RKO (cell line): Measurements from ENCODE around the gene APBB2.

Experiments used
- DNase-seq: peaks from one replicate; pipeline ENCODE4 v3.0.0-alpha.2; 2016; ENCODE audit warnings: low spot score

Gene APBB2

GRCh38 chr4:41215969-41216293 is 1.6 kb upstream of the APBB2 start:
- no peak for DNase-seq

- peak; percentile 9 for DNase-seq
Observed at GRCh38 chr4:41215155-41215554, 813 bp upstream of the APBB2 start.

DNA sequence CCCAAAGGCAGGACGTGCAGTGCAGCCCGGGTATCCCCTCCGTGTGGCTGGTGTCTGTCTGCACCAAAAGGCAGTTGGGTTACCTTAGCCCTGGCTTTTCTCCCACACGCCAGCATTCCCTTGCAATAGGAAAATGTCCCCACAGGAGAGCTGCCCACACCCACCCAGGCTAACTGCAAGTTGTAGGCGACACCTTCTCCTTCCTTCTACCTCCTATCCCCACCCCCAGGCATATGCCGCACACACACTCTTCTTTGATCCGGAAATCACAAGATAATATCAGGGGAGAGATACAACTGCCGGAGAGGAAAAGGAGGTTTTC is 444 bp upstream of the APBB2 start:
- DNase-seq, result no peak

- peak; percentile 34 for DNase-seq
Observed at GRCh38 chr4:41213625-41214135, 662 bp downstream of the APBB2 start.

- peak; percentile 69 for DNase-seq
Observed at GRCh38 chr4:41212616-41213203, 1.6 kb downstream of the APBB2 start.

- no peak for DNase-seq
Observed at GRCh38 chr4:41211951-41212615, 2.3 kb downstream of the APBB2 start.

GRCh38 chr4:41209901-41210300 is 4.4 kb downstream of the APBB2 start:
- DNase-seq, result no peak

DNA sequence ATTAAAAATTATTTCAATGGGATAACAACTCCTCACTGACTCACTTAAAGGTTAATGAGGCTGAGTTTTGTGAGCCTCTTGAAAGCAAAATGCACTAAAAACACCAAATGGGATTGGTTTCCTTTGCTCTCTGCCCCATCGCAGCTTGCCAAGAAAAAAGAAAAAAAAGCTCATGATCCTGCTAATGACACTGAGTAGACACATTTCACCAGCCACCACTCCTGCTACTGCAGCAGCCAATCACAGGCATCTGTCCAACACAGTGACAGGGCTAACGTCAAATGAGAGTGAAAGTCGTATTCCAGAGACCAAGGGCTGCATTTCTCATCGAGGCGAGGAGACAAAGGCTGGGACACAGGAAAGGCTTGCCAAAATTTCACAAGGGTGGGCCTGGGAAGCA is 5.2 kb downstream of the APBB2 start:
- DNase-seq, result peak; percentile 5

- DNase-seq, result no peak
Observed at GRCh38 chr4:41207291-41207831, 7.0 kb downstream of the APBB2 start.

DNA sequence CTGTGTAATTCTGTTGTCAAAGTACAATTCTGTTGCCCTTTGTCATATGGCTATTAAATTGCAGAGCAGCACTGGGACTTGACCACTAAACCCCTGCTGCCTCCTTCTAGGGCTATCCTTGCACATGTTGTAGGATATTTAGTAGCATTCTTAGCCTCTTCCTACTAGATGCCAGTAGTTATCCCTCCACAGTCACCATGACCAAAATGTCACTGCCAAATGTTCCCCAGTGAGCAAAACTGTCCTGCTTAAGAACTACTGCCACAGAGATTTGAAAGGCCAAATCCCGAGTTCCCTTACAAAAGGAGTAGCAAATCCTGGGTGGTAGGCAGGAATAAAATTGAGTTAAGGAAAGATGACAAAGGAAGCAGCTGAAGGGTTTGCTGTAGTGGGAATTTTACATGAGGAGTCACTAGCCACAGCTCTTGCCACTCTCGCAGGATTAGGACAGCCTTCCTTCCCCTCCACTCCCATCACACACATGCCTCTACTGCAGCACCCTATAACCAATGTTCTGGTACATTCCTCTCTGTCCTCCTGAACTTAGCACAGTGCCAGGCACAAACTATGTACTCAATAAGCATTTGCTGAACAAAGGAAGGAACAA is 8.4 kb downstream of the APBB2 start:
- DNase-seq, result no peak

DNA sequence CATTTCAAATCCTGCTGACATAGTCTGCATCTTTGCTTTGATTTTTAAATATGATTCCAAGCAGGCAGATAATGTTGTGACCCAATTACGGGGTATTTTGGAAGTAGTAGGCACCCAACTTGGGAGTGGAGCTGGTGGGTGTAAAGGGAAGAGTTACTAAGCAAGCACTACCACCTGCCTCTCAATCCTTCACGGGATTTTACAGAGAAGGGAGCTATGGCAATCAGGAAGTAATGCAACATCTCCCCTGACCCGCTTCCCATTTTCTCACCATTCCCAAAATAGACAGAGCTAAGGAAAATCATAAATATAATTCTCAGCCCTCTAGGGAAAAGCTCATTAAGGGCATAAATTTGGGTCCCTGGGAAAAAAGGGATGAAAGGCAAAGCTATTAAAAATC is 9.2 kb downstream of the APBB2 start:
- DNase-seq, result no peak

- DNase-seq, result peak; percentile 21
Observed at GRCh38 chr4:41204400-41204978, 9.9 kb downstream of the APBB2 start.

DNA sequence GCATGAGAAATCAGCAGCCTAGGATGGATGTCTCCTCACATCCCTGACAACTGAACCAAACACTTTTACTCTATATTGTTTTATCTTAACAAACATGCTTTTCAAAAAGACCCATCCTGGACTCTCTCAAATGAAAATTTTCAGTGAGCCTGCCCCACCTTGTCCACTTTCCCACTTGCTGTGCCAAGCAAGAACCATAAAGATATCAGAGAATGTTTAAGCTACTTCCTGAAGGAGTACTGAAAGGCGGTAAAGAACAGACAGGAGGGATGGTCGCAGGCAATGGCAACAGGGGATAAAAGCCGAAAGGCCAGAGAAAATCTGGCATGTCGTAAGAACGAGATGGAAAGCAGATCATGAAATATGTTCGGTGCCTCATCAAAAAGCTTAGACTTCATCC is 10.5 kb downstream of the APBB2 start:
- DNase-seq, result no peak

- no peak for DNase-seq
Observed at GRCh38 chr4:41202820-41203568, 11.3 kb downstream of the APBB2 start.

DNA sequence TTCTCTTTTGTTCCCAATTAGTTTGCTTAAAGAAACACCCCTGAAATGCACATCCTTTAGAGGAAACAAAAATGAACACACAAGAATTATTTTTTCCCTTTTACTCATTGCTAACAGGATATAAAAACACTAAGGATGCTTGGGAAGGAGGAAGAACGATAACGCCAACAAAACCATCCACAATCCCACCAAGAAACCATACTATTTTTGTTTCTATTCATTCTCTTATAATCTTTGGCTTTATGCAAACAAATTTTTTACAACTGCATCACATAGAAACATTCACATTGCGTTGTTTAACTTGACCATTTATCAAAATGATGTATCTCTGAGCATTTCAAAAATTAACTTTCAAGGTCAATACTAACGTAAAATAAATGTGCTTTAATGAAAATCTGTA is 12.0 kb downstream of the APBB2 start:
- DNase-seq, result no peak

DNA sequence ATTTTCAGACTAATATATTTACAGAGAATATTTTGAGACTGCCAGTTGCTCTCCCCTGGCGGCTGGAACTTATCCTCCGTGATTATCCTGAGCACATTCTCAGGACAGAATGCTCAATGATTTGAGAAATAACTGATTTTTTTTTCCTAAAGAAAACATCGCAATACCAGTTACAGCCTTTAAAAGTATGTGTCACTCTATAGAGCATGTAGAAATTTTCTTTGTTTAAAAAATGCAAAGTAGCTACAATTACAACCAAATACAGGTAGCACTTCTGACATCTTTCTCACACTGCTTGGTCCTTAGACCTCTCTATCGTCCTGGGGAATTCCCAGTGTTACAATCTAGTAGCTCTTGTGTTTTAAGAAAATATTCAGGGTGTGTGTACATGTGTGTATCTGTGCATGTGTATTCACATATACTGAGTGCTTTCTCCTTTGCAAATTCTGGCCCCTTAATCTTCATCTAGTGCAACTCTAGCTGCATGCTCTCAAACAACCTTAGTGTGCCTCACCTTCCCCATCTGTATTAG is 13.8 kb downstream of the APBB2 start:
- DNase-seq, result no peak

DNA sequence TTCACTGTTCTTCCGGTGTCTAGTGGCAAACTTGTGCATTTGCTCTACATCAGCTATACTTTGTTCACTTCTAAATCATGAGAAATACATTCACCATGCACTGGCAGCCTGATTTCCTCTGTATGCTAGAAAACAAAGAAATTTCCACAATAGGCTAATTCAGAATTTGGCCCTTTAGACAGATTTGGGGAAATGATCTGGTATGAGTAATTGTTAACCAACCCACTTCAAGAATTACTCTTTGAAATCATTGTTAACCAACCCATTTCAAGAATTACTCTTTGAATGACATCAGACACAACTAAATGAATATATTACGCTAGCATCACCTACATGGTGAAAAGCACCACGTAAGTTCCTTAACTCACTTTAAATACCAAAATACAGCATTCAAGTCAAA is 14.6 kb downstream of the APBB2 start:
- no peak for DNase-seq

DNA sequence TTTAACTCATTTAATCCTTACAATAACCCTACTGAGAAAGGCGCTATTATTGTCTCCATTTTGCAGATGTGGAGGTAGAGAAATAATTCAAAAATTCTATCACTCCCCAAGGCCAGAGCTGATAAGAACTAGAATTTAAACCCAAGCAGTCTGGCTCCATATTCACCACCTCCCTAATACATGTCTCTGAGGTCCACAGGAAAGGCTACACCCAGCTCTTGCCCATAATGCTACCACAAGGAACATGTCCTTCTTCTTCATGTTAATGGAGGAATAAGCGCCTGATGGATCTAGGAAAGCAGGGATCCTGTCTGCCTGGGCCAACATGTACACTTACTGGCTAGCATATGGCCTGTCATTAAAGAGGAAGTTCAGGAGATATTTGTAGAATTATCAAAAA is 16.3 kb downstream of the APBB2 start:
- no peak for DNase-seq

DNA sequence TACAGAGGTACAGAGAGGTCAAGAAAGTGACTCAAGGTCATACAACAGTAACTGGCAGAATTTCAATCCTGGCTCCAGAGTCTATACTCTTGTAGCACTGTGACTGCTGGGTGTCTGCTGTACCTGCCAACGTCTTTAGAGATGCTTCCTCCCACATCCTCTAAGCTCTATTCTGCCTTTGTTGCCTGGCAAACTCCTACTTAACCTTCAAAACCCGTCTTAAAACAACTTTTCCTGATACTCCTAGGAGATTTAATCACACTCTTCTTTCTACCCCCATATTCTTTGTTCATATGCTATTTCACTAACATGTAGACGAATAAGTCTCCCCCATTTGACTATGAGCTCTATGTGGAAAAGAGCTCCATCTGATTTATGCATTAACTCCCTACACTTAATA is 16.8 kb downstream of the APBB2 start:
- DNase-seq, result no peak

DNA sequence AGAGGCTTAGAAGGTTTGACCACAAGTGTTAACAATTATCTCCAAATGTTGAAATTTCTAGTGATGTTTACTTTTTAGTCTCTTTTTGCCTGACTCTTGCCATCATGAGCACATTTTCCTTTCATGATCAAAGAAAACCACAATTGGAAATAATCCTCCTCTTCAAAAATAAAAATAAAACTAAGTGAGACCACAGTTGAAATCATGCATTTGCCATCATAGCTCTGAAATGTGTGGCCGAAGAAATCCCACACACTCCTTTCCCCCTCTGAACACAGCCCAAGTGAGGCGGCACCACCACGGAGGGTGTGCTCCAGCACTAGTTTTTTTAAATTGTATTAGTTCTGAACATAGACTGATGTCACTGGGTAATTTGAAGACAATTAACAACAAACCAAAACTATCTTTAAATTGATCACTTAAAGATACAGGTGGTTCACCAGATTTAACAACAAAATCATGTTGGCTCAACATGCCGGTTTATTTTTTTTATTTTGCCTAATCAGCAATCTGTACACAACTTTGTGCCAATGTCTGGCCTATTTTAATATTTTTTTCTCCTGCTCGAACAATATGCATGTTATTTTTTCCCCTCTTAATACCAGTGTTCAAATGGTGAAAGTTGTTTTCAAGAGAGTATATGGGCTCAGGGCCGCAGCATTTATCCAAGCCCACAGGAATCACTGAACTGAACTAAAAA is 17.6 kb downstream of the APBB2 start:
- DNase-seq, result no peak

DNA sequence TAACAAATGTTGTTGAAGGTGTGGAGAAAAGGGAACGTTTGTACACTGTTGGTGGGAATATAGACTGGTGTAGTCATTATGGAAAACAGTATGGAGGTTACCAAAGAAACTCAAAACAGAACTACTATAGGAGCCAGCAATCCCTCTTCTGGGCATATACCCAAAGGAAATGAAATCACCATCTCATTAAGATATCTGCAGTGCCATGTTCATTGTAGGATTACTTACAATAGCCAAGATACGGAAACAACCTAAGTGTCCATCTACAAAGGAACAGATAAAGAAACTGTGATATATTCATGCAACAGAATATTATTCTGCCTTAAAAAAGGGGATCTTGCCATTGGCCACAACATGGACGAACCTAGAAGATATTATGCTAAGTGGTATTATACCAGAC is 22.2 kb downstream of the APBB2 start:
- no peak for DNase-seq

- DNase-seq, result no peak
Observed at GRCh38 chr4:41189666-41190065, 24.7 kb downstream of the APBB2 start.
